H9 (cell line): Measurements from ENCODE around the gene TXNRD1. TPM values are rescaled to one million over a fixed set of nuclear protein-coding genes. Genes with fewer than 3 reads are reported as not detected.

Source experiments
- DNase-seq: peaks from one replicate; pipeline ENCODE4 v3.0.0-alpha.2; 2017
- H2AFZ ChIP-seq: one replicate; pipeline ENCODE4 v1.6.1; 2013; ENCODE audit warnings: mild to moderate bottlenecking, low read length, control low read depth, moderate library complexity
- H2AK5ac ChIP-seq: 2 replicates; pipeline ENCODE4 v1.6.1; 2013; ENCODE audit warnings: low read length, control low read depth, mixed read lengths; ENCODE audit not compliant: insufficient read length
- H2BK120ac ChIP-seq: one replicate; pipeline ENCODE4 v1.6.1; 2013; ENCODE audit warnings: low read depth, mild to moderate bottlenecking, low read length, control low read depth, inconsistent platforms; ENCODE audit not compliant: poor library complexity, severe bottlenecking
- H2BK12ac ChIP-seq: 2 replicates; pipeline ENCODE4 v1.6.1; 2013; ENCODE audit warnings: low read length, control low read depth, mixed read lengths, low read depth; ENCODE audit not compliant: insufficient read length
- H2BK15ac ChIP-seq: 2 replicates; pipeline ENCODE4 v1.6.1; 2013; ENCODE audit warnings: low read depth, low read length, control low read depth
- H2BK20ac ChIP-seq: one replicate; pipeline ENCODE4 v1.6.1; 2013; ENCODE audit warnings: low read depth, mild to moderate bottlenecking, low read length, control low read depth, inconsistent platforms; ENCODE audit not compliant: poor library complexity, severe bottlenecking
- H2BK5ac ChIP-seq: 2 replicates; pipeline ENCODE4 v1.6.1; 2013; ENCODE audit warnings: low read length, control low read depth, mixed read lengths; ENCODE audit not compliant: insufficient read length
- H3K14ac ChIP-seq: 2 replicates; pipeline ENCODE4 v1.6.1; 2013; ENCODE audit warnings: low read length, control low read depth; ENCODE audit not compliant: insufficient read depth
- H3K18ac ChIP-seq: 2 replicates; pipeline ENCODE4 v1.6.1; 2013; ENCODE audit warnings: low read depth, mild to moderate bottlenecking, mixed read lengths, low read length, control low read depth; ENCODE audit not compliant: insufficient read length
- H3K23ac ChIP-seq: 2 replicates; pipeline ENCODE4 v1.6.1; 2013; ENCODE audit warnings: low read length, control low read depth, mixed read lengths, low read depth; ENCODE audit not compliant: insufficient read length
- H3K23me2 ChIP-seq: 2 replicates; pipeline ENCODE4 v1.6.1; 2013; ENCODE audit warnings: low read depth, mild to moderate bottlenecking, mixed read lengths, low read length, control low read depth; ENCODE audit not compliant: insufficient read length, poor library complexity, severe bottlenecking
- H3K27ac ChIP-seq: 2 replicates; pipeline ENCODE4 v1.5.1; 2013; ENCODE audit warnings: low read length, control low read depth, mixed read lengths, low read depth; ENCODE audit not compliant: insufficient read length
- H3K27me3 ChIP-seq: 2 replicates; pipeline ENCODE4 v1.6.1; 2013; ENCODE audit warnings: low read length, control low read depth, inconsistent platforms; ENCODE audit not compliant: insufficient read depth
- H3K4ac ChIP-seq: 2 replicates; pipeline ENCODE4 v1.6.1; 2013; ENCODE audit warnings: low read depth, mild to moderate bottlenecking, control low read depth, inconsistent platforms, low read length, moderate library complexity
- H3K4me1 ChIP-seq: 2 replicates; pipeline ENCODE4 v1.6.1; 2013; ENCODE audit warnings: low read length, control low read depth, inconsistent platforms; ENCODE audit not compliant: insufficient read depth
- H3K4me2 ChIP-seq: 2 replicates; pipeline ENCODE4 v1.6.1; 2013; ENCODE audit warnings: low read length, control low read depth, mixed read lengths; ENCODE audit not compliant: insufficient read length, insufficient read depth
- H3K56ac ChIP-seq: 2 replicates; pipeline ENCODE4 v1.6.1; 2013; ENCODE audit warnings: low read depth, mild to moderate bottlenecking, mixed read lengths, low read length, control low read depth; ENCODE audit not compliant: insufficient read length
- H3K79me1 ChIP-seq: 2 replicates; pipeline ENCODE4 v1.6.1; 2013; ENCODE audit warnings: low read depth, mild to moderate bottlenecking, moderate library complexity, low read length, control low read depth, inconsistent platforms; ENCODE audit not compliant: insufficient read depth, poor library complexity, severe bottlenecking
- H3K79me2 ChIP-seq: 2 replicates; pipeline ENCODE4 v1.6.1; 2013; ENCODE audit warnings: low read length, control low read depth, inconsistent platforms; ENCODE audit not compliant: insufficient read depth
- H3K9ac ChIP-seq: 2 replicates; pipeline ENCODE4 v1.6.1; 2013; ENCODE audit warnings: low read length, control low read depth, mixed read lengths; ENCODE audit not compliant: insufficient read length; ENCODE audit errors: extremely low read depth
- H3K9me3 ChIP-seq: one replicate; pipeline ENCODE4 v1.6.1; 2013; ENCODE audit warnings: low read depth, low read length, inconsistent platforms; ENCODE audit not compliant: control insufficient read depth
- H3T11ph ChIP-seq: one replicate; pipeline ENCODE4 v1.6.1; 2013; ENCODE audit warnings: mild to moderate bottlenecking, low read length, control low read depth, inconsistent platforms
- H4K20me1 ChIP-seq: one replicate; pipeline ENCODE4 v1.6.1; 2013; ENCODE audit not compliant: control insufficient read depth, insufficient read length, insufficient read depth
- H4K5ac ChIP-seq: 2 replicates; pipeline ENCODE4 v1.6.1; 2013; ENCODE audit warnings: low read depth, mild to moderate bottlenecking, mixed read lengths, low read length, control low read depth; ENCODE audit not compliant: insufficient read length
- H4K8ac ChIP-seq: replicated peaks from 2 replicates; pipeline ENCODE4 v1.6.1; 2013; ENCODE audit warnings: low read length, control low read depth, mixed read lengths, low read depth; ENCODE audit not compliant: insufficient read length
- H4K91ac ChIP-seq: 2 replicates; pipeline ENCODE4 v1.6.1; 2013; ENCODE audit warnings: low read depth, mild to moderate bottlenecking, moderate library complexity, mixed read lengths, low read length, control low read depth; ENCODE audit not compliant: insufficient read length
- H3K27ac Mint-ChIP-seq, 3 experiments: 2 replicates in 2 of 3; 3 replicates in 1 of 3; pipeline ENCODE4 v1.8.0; 2020 to 2021; ENCODE audit warnings: mixed read lengths in 3 of 3, mild to moderate bottlenecking in 1 of 3, moderate library complexity in 1 of 3
- H3K27me3 Mint-ChIP-seq: 2 replicates; pipeline ENCODE4 v1.8.0; 2021; ENCODE audit warnings: low read depth, mild to moderate bottlenecking, moderate library complexity, mixed read lengths
- H3K36me3 Mint-ChIP-seq, 3 experiments: 2 replicates in 2 of 3; 3 replicates in 1 of 3; pipeline ENCODE4 v1.8.0; 2020 to 2021; ENCODE audit warnings: low read depth in 3 of 3, mixed read lengths in 3 of 3; ENCODE audit not compliant: insufficient read depth in 1 of 3
- H3K4me1 Mint-ChIP-seq, 2 experiments: 2 replicates each; pipeline ENCODE4 v1.8.0; 2020; ENCODE audit warnings: mixed read lengths in 2 of 2
- H3K4me3 Mint-ChIP-seq, 2 experiments: 2 replicates in 1 of 2; 3 replicates in 1 of 2; pipeline ENCODE4 v1.8.0; 2020 to 2021; ENCODE audit warnings: mild to moderate bottlenecking in 2 of 2, mixed read lengths in 2 of 2, moderate library complexity in 1 of 2
- H3K9me3 Mint-ChIP-seq, 2 experiments: 2 replicates in 1 of 2; 3 replicates in 1 of 2; pipeline ENCODE4 v1.8.0; 2020; ENCODE audit warnings: mild to moderate bottlenecking in 2 of 2, mixed read lengths in 2 of 2, moderate library complexity in 1 of 2
- WGBS: extraction: QIAGEN DNeasy Blood & Tissue Kit; methylation state at CpG from one replicate; pipeline ENCODE4 v1.1.7; 2013; ENCODE audit warnings: missing lambda C conversion rate, low lambda C conversion rate, mixed read lengths; ENCODE audit not compliant: insufficient read length; ENCODE audit errors: extremely low coverage; 5-methylcytosine and 5-hydroxymethylcytosine counted together
- total RNA-seq: library from RNA; stranded (reverse); gene quantifications from 2 replicates; pipeline ENCODE4 v1.2.1, GENCODE V29; 2021
- TF ChIP-seq, protein P1 (sequence below): fragments of 200-600 bp; sonication (generic); conservative IDR thresholded peaks from 3 replicates; pipeline ENCODE4 v1.8.0; 2021; ENCODE audit warnings: antibody characterized with exemption, mild to moderate bottlenecking

TXNRD1 gene
- total RNA-seq, 1 experiment from 2014 or later = 100 TPM

DNA sequence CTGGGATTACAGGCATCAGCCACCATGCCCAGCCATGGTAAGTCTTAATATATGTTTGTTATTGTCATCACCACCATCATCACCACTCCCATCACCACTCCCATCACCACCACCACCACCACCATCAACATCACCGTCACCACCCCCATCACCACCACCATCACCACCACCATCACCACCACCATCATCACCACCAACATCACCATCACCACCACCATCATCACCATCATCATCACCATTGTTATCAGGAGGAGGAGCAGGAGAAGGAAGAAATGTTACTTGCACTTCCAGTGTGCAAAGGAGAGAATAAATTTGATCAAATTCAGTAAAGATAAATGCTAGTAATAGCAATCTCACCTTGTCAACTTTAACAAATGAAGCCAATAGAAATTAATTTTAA is 169.9 kb downstream of the TXNRD1 start:
- no peaks in the 10 kb centered on the region for H4K20me1 ChIP-seq

More for the DNA sequence above, 169.9 kb downstream of the TXNRD1 start:
- no peak overlapping the region for H2BK12ac ChIP-seq
- no peak overlapping the region for H3K9ac ChIP-seq
- no peak overlapping the region for H2BK120ac ChIP-seq
- no peak overlapping the region for H3K27ac ChIP-seq
- no peak overlapping the region for H3K18ac ChIP-seq
- Mint-ChIP-seq H3K9me3 (no peaks in the 10 kb centered on the region), H3K4me1 (peaks cover 8 to 10% of the 10 kb centered on the region in 2 experiments), H3K4me3 (no peak overlapping the region), H3K27me3 (0 out of 2 replicates have a peak, but pooled peaks cover 1% of the 10 kb centered on the region), H3K36me3 (no peaks in the 10 kb centered on the region), H3K27ac (no peak overlapping the region)
- H3K56ac ChIP-seq = no peak overlapping the region
- H3K23ac ChIP-seq = no peak overlapping the region
- no peak overlapping the region for H2BK20ac ChIP-seq
- no peak for DNase-seq
- no peak overlapping the region for H3T11ph ChIP-seq
- no CpG with 5 or more reads among the region's 1 CpG for WGBS
- H3K4ac ChIP-seq = no peak overlapping the region
- no peaks in the 10 kb centered on the region for H3K79me2 ChIP-seq
- TF ChIP-seq, protein P1, sequence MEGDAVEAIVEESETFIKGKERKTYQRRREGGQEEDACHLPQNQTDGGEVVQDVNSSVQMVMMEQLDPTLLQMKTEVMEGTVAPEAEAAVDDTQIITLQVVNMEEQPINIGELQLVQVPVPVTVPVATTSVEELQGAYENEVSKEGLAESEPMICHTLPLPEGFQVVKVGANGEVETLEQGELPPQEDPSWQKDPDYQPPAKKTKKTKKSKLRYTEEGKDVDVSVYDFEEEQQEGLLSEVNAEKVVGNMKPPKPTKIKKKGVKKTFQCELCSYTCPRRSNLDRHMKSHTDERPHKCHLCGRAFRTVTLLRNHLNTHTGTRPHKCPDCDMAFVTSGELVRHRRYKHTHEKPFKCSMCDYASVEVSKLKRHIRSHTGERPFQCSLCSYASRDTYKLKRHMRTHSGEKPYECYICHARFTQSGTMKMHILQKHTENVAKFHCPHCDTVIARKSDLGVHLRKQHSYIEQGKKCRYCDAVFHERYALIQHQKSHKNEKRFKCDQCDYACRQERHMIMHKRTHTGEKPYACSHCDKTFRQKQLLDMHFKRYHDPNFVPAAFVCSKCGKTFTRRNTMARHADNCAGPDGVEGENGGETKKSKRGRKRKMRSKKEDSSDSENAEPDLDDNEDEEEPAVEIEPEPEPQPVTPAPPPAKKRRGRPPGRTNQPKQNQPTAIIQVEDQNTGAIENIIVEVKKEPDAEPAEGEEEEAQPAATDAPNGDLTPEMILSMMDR = no peak
- H3K14ac ChIP-seq = no peak overlapping the region
- no peaks in the 10 kb centered on the region for H3K79me1 ChIP-seq
- no peaks in the 10 kb centered on the region for H3K27me3 ChIP-seq
- no peak overlapping the region for H2BK15ac ChIP-seq
- H4K5ac ChIP-seq = no peak overlapping the region
- H4K8ac ChIP-seq = no peak overlapping the region
- no peak overlapping the region for H2AFZ ChIP-seq
- no peaks in the 10 kb centered on the region for H3K9me3 ChIP-seq
- H3K23me2 ChIP-seq = no peaks in the 10 kb centered on the region
- H3K4me2 ChIP-seq = no peak overlapping the region
- H2AK5ac ChIP-seq = no peak overlapping the region
- no peak overlapping the region for H2BK5ac ChIP-seq
- H4K91ac ChIP-seq = no peak overlapping the region
- no peaks in the 10 kb centered on the region for H3K4me1 ChIP-seq
